NCI-H2171 (cell line): ENCODE data around the gene AVEN.
"Not testable (repeated sequence)": the region's sequence is repeated elsewhere in the genome, so short reads cannot be mapped to it uniquely, and the experiment has no call there.

ENCODE experiments used
- DNase-seq: peaks from one replicate; lab custom pipeline; 2025; lab: John Stamatoyannopoulos, UW

The AVEN gene

DNA sequence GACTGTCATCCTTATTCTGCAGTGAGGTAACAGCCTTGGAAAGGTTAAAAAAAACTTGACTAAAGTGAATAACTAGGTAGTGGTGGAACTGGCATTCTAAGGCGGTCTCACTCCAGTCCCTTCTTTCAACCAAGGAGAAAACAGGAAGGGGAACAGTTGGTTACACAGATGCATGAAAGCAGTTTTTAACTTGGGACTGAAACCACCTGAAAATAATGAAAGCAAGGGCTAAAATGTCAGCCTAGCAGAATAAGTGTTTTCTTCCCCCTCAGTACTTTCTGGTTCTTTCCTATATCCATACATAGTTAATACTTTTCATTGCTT is 748 bp upstream of the AVEN start:
- DNase-seq, result no peak

DNA sequence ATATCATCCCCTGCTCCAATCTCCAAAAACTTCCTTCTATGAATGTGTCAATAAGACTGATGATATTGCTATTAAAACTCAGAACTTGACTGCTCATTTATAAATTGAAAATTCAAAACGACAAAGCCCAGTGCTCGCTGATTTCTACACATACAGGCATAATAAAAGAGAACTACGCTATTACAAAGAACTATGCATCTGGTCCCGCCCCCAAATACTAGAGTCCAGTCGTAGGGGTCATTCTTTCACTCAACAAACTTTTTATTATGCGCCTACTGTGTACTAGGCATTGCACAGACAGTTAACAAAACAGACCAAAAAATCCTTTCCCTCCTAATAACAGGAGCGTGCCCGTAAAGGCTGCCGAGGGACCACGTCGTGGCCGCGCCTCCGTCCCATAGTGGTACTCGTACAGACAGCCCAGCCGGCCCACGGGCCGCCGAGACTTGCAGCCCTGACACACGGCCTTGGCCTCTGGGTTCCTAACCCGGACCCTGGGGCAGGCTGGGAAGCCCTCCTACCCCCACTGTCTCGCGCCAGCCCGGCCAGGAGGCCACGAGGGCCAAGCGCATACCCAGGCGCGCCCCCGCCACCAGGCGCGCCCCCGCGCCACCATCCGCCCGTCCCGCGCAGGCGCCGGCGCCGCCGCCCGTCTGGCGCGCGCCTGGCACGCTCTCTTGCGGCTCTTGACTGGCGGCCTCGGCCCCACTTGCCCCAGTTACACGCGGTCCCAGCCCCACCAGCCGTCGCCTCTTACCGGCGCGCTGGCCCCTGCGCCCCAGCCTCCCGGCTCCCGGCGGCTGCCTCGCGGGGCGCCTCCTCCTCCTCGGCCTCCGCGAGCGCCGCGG is 757 bp downstream of the AVEN start:
- DNase-seq, result peak; percentile 62

DNA sequence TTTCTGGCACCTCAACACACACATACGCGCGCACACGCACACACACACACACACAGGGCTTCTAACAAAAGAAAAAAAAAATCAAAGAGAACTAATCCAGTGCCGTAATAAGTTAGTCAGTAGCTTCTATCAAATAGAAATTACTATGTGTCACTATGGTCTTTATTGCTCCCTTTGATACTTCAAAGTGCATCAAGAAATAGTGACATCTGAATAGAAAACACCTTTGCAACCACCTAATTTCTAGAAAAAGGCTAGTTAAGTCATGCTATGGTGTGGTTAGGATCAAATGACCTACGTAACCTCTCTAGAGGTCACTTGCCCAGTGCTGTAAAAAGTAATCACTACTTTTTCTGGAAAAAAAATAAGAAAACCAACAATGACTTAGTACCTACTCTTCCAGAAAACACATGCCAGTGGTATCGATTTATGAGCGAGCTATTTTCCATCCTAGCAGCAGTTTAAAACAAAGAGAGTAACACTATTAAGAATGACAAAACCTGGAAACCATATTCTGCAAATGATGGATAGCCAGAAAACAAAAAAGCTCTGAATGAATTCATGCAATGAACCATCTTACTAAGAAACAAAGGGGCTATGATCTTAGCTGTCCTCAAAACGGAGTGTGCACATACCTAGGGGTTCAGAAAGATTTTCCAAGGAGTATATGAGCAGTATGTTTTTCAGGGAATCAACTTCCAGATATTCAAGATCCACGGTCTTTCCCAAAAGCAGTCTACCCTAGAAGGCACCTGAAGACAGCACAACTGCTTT is 6.8 kb downstream of the AVEN start:
- no peak for DNase-seq

DNA sequence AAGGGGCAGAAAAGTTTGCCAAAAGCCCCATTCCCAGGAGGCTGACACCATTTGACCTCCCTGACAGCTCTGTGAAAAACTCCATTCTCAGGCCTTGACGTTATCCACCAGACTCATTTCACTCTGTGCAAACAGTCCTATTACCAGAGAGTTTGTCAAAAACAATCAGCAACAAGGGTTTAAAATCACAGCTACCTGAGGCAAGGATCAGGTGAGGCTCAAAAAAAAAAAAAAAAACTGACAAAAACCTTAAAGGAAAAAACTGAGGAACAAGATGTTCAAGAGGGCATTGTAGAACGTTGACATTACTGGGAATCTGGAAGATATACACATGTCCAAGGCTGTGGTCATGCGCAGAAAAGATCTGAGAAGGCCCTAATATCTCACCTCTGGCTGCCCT is 11.4 kb downstream of the AVEN start:
- no peak for DNase-seq

DNA sequence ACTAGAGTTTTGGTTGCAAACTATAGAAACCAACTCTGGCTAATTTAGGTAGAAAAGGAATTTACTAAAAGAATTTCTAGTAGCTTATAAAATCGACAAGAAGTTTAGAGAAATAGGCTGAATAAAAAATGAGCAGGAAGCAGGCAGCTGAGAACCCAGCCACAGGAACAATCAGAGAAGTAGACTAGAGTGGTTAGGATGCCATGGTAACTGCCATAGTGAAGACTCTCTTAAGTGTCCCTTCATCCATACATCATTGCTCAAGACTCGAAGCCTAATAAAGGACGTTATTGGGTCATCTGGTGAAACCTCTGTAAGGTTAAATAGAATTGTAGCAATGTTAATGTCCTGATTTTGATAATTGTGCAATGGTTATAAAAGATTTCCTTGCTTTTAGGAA is 13.8 kb downstream of the AVEN start:
- no peak for DNase-seq

DNA sequence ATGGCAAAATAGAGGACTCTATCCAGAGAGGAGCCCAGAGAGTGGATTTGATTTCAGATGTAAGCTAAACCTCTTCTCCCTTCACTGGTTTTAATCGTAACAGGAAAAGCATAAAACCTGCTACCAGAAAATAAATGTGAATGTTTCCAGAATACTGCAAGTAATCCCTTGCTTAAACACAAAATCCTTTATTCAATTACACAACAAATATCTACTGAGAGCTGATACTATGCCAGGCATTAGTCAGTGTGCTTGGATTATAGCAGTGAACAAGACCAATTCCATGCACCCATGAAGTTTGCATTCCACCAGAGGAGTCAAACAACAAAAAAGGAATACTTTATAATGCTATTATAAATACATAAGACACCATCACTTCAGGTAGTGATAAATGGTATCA is 15.1 kb downstream of the AVEN start:
- no peak for DNase-seq

DNA sequence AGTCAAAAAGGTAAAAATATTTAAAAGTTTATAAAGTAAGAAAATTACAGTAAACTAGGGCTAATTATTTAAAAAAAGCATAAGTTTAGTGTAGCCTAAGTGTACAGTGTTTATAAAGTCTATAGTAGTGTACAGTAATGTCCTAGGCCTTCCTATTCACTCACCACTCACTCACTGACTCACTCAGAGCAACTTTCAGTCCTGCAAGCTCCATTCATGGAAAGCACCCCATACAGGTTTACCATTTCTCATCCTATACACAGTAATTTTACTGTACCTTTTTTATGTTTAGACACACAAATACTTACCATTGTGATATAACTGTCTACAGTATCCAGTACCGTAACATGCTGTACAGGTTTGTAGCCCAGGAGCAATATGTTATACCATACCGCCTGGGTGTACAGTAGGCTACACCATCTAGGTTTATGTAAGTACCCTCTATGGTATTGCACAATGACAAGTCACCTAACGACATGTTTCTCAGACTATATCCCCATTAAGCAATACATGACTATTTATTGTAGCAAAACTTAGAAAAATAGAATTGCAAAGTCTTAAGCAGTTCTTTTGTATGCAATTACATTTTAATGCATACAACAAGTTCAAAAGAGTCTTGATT is 19.5 kb downstream of the AVEN start:
- DNase-seq, result no peak

DNA sequence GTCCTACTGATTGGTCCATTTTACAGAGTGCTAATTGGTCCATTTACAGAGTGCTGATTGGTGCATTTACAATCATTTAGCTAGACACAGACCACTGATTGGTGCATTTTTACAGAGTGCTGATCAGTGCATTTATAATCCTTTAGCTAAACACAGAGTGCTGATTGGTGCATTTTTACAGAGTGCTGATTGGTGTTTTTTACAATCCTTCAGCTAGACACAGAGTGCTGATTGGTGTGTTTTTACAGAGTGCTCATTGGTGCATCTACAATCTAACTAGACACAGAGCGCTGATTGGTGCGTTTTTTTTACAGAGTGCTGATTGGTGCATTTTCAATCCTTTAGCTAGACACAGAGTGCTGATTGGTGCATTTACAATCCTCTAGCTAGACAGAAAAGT is 20.3 kb downstream of the AVEN start:
- not testable (repeated sequence) for DNase-seq

DNA sequence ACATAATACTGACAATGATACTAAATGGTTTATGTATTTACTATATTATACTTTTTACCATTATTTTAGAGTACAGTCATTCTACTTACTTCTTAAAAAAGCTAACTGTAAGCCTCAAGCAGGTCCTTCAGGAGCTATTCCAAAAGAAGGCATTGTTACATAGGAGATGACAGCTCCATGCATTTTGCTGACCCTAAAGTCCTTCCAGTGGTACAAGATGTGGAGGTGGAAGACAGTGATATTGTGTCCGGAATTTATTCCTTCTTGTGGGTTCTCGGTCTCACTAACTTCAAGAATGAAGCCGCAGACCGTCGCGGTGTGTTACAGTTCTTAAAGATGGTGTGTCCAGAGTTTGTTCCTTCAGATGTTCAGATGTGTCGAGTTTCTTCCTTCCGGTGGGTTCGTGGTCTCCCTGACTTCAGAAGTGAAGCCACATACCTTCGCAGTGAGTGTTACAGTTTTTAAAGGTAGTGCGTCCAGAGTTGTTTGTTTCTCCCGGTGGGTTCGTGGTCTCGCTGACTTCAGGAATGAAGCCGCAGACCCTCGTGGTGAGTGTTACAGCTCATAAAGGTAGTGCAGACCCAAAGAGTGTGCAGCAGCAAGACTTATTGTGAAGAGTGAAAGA is 20.9 kb downstream of the AVEN start:
- DNase-seq, result no peak

DNA sequence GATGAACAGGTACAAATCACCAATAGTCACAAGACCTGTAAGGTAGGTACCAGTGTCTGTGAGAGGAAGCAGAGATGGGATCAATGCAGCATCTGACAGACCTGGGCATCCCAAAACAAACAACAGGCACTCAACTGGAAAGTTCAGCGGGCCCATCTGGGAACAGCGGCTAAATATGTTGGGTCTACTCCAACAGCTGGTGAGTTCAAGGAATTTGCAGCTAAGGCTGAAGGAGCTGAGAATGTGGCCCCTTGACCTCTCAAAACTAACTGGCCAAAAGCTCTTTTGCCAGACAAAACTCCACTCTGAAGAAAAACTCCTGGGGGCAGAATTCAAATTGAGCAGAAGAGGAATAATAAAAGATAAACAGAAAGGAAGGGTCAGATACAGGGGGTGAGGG is 24.4 kb downstream of the AVEN start:
- DNase-seq, result peak; percentile 9

DNA sequence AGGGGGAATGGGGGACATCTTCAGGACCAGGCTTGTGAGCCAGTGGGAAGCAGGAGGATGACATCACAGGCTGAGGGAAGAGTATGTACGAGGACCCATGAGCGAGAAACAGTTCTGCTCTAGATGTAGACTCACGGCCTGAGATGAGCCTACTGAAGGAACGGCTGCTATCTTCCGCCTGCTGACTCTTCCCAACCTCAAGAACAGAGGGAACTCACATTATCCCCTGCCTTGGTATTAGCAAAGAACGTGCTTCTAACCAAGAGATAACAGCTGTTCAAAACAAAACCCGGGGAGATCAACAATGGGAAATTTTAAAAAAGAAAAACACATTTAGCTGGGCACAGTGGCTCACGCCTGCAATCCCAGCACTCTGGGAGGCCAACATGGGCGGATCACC is 25.3 kb downstream of the AVEN start:
- no peak for DNase-seq

DNA sequence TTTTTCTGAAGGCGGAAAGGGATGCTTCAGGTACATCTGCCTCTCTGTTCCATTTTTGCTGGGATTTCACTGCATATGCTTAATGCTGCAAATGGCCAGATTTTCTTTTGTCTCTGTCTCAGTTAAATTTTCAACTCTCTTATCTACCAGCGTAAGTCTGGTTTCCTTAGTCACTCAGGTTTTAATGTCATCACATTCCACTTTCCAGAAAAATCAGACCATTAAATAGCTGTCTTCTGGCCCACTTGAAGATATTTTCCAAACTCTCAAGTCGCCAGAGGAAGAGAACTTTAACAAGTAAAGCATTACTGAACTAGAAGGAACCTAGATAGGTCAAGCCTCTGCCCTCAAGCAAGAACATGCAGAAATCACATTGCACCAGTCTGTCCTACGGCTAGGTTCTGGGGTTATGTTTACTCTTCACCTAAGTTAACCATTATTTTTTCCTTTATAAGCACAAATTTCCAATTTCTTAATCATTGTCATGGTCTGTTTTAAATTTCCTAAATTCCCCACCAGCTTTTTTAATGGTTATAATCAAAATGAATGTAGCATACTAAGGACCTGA is 26.5 kb downstream of the AVEN start:
- no peak for DNase-seq

DNA sequence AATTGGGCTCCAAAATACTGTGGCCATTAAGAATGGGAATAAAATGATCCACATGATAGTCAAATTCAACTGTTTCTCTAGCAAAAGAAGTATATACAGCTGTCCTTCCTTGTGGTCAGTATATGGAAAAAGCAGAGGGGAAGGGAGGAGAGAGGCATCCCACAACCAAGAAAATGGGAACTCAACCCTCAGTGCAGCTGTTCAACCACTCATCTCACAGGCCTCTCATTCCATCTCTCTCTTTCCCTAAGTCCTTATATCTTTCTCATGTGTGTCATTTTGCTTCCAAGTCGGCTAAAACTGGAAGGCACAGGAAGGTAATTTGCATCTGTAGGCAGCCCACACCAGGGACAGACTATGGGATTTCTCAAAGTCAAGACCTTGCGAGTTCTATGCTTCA is 27.5 kb downstream of the AVEN start:
- DNase-seq, result no peak

DNA sequence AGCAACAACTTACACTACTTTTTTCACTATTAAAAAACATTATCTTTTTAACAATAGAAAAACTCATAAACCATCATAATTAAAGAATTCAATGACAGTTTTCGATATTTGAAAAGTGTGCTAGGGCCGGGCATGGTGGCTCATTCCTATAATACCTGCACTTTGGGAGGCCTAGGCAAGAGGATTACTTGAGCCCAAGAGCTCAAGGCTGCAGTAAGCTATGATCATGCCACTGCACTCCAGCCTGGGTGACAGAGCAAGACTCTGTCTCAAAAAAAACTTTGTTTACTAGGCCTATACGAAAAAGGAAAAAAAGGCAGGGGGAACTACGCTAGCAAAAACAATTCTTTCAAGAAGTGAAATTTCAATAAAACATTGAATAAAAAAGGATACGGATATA is 28.1 kb downstream of the AVEN start:
- DNase-seq, result no peak

DNA sequence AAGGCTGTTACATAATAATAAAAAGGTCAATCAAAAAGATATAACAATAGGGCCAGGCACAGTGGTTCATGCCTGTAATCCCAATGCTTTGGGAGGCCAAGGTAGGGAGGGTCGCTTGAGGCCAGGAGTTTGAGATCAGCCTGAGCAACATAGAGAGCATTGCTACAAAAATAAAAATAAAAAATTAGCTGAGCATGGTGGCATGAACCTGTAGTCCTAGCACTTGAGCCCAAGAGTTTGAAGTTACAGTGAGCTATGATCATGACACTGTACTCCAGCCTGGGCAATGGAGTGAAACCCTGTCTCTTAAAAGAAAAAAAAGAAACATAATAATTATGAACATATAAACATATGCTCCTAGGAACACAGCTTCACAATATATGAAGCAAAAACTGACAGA is 29.3 kb downstream of the AVEN start:
- DNase-seq, result no peak

DNA sequence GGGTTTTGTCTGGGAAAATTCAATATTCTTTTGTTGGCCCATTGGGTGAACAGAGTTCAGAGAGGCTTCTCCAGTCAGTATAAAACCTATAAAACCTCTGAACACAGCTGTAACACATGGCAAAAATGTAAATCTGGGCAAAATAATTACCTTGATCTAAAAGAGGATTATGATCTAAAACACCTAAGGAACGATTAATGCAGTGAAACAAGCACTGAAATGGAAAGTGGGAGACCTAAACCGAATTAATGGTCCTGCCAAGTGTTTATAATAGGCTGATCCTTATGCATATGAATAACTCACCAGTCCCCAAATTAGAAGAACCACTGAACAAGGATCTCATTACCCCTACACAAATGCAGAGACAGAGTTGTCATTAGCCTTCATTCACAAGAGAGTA is 32.6 kb downstream of the AVEN start:
- no peak for DNase-seq

DNA sequence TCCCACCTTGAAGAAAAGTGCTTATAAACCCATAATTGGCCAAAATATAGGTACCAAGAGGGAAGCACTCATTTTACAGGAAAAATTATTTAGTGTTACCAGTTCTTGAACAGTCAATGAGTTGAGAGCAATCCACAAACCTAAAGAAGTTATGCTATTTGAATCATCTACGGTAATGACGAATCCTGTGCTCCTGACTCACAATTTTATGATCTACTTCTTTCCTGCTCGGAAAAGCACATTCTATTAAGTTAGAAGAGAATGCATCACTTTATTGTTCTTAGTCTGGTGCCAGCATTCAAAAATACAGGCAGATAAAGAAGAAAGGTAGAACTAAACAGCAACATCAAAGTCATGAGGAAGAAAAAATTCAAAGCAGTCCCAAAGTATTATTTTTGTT is 37.5 kb downstream of the AVEN start:
- DNase-seq, result no peak

DNA sequence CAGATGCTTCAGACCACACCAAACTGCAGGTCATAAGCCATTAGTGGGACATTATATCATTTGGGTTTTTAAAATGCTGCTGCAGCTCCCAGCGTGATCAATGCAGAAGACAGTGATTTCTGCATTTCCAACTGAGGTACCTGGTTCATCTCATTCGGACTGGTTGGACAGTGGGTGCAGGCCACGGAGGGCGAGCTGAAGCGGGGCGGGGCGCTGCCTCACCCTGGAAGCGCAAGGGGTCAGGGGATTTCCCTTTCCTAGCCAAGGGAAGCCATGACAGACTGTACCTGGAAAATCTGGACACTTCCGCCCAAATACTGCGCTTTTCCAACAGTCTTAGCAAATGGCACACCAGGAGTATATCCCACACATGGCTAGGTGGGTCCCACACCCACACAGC is 43.3 kb downstream of the AVEN start:
- DNase-seq, result not testable (repeated sequence)

DNA sequence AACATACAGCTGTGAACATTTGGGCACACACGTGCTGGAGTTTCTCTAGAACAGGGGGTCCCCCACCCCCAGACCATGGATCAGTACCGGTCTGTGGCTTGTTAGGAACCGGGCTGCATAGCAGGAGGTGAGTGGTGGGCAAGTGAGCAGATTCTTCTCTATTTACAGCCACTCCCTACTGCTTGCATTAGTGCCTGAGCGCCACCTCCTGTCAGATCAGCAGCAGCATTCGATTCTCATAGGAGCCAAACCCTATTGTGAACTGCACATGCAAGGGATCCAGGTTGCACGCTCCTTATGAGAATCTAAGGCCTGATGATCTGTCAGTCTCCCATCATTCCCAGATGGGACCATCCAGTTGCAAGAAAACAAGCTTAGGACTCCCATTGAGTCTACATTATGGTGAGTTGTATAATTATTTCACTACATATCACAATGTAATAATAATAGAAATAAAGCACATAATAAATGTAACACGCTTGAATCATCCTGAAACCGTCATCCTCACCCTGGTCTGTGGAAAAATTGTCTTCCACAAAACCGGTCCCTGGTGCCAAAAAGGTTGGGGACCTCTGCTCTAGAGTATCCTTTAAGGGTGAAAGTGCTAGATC is 44.9 kb downstream of the AVEN start:
- peak; percentile 12 for DNase-seq

DNA sequence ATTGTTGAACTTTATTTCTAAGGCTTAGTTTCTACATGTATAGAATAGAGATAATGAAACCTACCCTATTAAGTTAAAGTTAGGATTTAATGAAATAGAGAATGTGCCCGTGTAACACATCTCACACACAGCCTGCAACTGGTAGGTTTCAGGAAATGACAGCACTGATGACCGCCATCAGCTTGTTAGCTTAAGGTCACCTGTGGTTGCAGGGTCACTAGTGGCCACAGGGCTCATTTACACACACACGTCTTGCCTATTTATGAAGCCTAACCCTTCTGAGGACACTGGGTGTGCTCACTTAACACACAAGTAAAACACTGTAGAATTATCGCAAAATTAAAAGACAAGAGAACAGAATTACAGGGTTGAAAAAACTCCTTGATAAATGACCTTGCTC is 50.6 kb downstream of the AVEN start:
- no peak for DNase-seq

DNA sequence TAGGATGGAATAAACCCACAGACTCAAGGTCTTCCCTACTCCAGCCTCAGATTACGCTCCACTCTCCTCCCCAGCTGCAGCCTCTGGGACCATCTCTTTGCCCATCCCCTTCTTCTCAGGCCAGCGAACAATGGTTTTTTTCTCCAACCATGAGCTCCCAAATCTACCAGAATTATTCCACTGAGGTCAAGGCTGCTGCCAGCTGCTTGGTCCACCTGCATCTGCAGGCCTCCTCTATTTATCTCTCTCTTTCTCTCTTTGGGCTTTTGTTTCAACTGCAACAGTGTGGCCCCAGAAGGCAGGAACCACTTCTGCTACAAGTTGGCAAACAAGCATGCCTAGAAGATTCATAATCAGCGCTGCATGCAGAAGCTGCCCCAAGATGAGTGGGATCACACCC is 51.6 kb downstream of the AVEN start:
- DNase-seq, result no peak

DNA sequence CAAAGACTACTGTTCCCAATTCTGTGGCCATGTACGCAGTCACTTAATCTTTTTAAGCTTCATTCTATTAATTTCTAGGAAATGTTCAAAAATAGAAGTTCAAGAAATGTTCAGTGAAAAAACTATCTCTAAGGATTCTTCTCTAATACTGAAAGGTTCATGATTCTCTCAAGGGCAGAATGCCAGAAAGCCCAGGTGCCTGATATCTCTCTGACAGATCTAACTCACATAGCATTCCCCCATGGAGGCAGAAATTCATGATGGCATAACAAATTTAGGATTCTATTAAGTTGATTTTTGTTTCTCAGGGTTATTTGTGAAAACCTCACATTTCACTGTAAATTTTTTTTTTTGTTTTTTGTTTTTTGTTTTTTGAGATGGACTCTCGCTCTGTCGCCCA is 53.3 kb downstream of the AVEN start:
- DNase-seq, result no peak
